Nephron (organoid): ENCODE measurements around the gene CRADD.
"Not testable (repeated sequence)": the region's sequence is repeated elsewhere in the genome, so short reads cannot be mapped to it uniquely, and the experiment has no call there.

Source experiments
- H3K27ac Mint-ChIP-seq, 3 experiments: 2 replicates each; pipeline ENCODE4 v1.8.0; 2020; ENCODE audit warnings: mixed read lengths in 3 of 3, mild to moderate bottlenecking in 2 of 3, moderate library complexity in 1 of 3
- H3K27me3 Mint-ChIP-seq: 2 replicates; pipeline ENCODE4 v1.8.0; 2021; ENCODE audit warnings: low read depth, mild to moderate bottlenecking, moderate library complexity, mixed read lengths
- H3K36me3 Mint-ChIP-seq: 2 replicates; pipeline ENCODE4 v1.8.0; 2020; ENCODE audit warnings: low read depth, mixed read lengths
- H3K4me1 Mint-ChIP-seq: 2 replicates; pipeline ENCODE4 v1.8.0; 2020; ENCODE audit warnings: mixed read lengths
- H3K4me3 Mint-ChIP-seq, 3 experiments: 2 replicates each; pipeline ENCODE4 v1.8.0; 2020; ENCODE audit warnings: mild to moderate bottlenecking in 3 of 3, mixed read lengths in 3 of 3, moderate library complexity in 2 of 3
- H3K9me3 Mint-ChIP-seq: 2 replicates; pipeline ENCODE4 v1.8.0; 2020; ENCODE audit warnings: mixed read lengths
- CTCF ChIP-seq, 3 experiments: fragments of 200-600 bp; sonication (generic); IDR thresholded peaks; one replicate each; pipeline ENCODE4 v1.5.0; 2021; ENCODE audit warnings: antibody characterized with exemption in 3 of 3; ENCODE audit not compliant: unreplicated experiment in 3 of 3

CRADD gene

GRCh38 chr12:93751864-93752610, 74.9 kb downstream of the CRADD start:
- no peaks in the 10 kb centered on the region for H3K4me1 Mint-ChIP-seq
- no peak overlapping the region for H3K4me3 Mint-ChIP-seq
- TF ChIP-seq CTCF (IDR thresholded peaks at IDR 0.05; ENCODE audit: unreplicated experiment in 3 of 3): no peak
- H3K27ac Mint-ChIP-seq: no peak overlapping the region
- peaks cover 18% of the 10 kb centered on the region for H3K9me3 Mint-ChIP-seq
- peaks cover 12% of the 10 kb centered on the region for H3K36me3 Mint-ChIP-seq
- H3K27me3 Mint-ChIP-seq: no peaks in the 10 kb centered on the region

- peaks cover 18% of the 10 kb centered on the region for H3K9me3 Mint-ChIP-seq
- H3K4me3 Mint-ChIP-seq: no peak overlapping the region
- no peak overlapping the region for H3K27ac Mint-ChIP-seq
- no peaks in the 10 kb centered on the region for H3K27me3 Mint-ChIP-seq
- H3K36me3 Mint-ChIP-seq: peaks cover 12% of the 10 kb centered on the region
- no peaks in the 10 kb centered on the region for H3K4me1 Mint-ChIP-seq
- no peak for TF ChIP-seq CTCF (IDR thresholded peaks at IDR 0.05; ENCODE audit: unreplicated experiment in 3 of 3)
Measured at GRCh38 chr12:93753285-93753684, 76.1 kb downstream of the CRADD start.

- Mint-ChIP-seq H3K4me3 (no peak overlapping the region), H3K27ac (no peak overlapping the region), H3K36me3 (peaks cover 12% of the 10 kb centered on the region), H3K4me1 (peaks cover 2% of the 10 kb centered on the region), H3K27me3 (no peaks in the 10 kb centered on the region), H3K9me3 (peaks cover 18% of the 10 kb centered on the region)
- TF ChIP-seq CTCF (IDR thresholded peaks at IDR 0.05; ENCODE audit: unreplicated experiment in 3 of 3): no peak
Measured at GRCh38 chr12:93753838-93754429, 76.8 kb downstream of the CRADD start.

GRCh38 chr12:93754859-93755258, 77.7 kb downstream of the CRADD start:
- not testable (repeated sequence) for H3K4me3 Mint-ChIP-seq, H3K27me3 Mint-ChIP-seq, H3K27ac Mint-ChIP-seq, H3K4me1 Mint-ChIP-seq
- peaks cover 18% of the 10 kb centered on the region for H3K9me3 Mint-ChIP-seq
- peaks cover 12% of the 10 kb centered on the region for H3K36me3 Mint-ChIP-seq

- Mint-ChIP-seq H3K27ac (no peak overlapping the region), H3K36me3 (peaks cover 12% of the 10 kb centered on the region), H3K4me3 (no peak overlapping the region), H3K4me1 (peaks cover 18% of the 10 kb centered on the region), H3K9me3 (peaks cover 18% of the 10 kb centered on the region), H3K27me3 (peaks cover 4% of the 10 kb centered on the region)
- TF ChIP-seq CTCF (IDR thresholded peaks at IDR 0.05; ENCODE audit: unreplicated experiment in 3 of 3): no peak
Measured at GRCh38 chr12:93756288-93756687, 79.1 kb downstream of the CRADD start.

- H3K4me3 Mint-ChIP-seq: no peak overlapping the region
- TF ChIP-seq CTCF (IDR thresholded peaks at IDR 0.05; ENCODE audit: unreplicated experiment in 3 of 3): no peak
- H3K4me1 Mint-ChIP-seq: peaks cover 32% of the 10 kb centered on the region
- no peak overlapping the region for H3K27ac Mint-ChIP-seq
- peaks cover 10% of the 10 kb centered on the region for H3K9me3 Mint-ChIP-seq
- peaks cover 7% of the 10 kb centered on the region for H3K27me3 Mint-ChIP-seq
- H3K36me3 Mint-ChIP-seq: peaks cover 5% of the 10 kb centered on the region
Measured at GRCh38 chr12:93757792-93758694, 80.9 kb downstream of the CRADD start.
